ENCODE results near the gene PRODH2.

Gene PRODH2

DNA sequence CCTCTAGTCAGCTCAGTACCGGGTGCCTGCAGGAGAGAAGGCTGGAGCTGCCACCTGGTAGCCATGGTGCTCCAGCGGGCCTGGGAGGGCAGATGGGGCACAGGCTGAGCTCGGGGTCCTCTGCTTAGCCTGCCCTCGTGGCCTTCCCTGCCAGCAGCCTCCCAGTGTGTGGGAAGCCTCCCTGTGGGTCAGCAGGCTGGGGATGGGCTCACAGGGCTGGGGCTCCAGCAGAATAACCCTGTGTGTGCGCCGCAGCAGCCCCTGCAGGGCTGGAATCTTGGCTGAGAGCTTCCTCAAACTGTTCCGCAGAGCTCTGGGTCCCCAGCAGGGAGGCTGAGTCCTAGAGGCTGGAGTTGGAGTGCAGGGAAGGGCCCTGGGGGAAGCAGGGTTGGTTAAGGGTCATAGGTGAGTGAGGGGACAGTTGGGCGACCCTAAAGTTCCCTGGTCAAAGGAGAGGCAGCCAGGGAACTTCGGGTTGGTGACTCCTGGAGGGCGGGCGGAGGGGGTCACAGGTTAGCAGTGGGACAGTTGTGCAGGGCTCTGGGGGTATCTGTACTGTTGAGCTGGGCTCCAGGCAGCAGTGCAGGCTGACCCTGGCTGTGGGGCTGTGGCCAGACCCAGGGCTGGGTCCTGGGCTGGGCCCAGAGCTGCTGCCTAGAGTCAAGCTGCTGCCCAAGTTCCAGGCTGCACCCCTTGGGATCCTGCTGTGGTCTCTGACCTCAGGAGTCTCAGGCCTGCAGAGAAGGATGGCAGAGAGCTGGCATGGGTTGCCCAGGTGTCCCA lies 23.3 kb downstream of the PRODH2 start:
- H3K27me3 ChIP-seq (replicated peaks; ENCODE audit: control insufficient read depth, insufficient read depth, low read length, poor library complexity, severe bottlenecking), result no peaks in the 10 kb centered on the region
- no peaks in the 10 kb centered on the region for H3K36me3 ChIP-seq (ENCODE audit: control insufficient read depth, insufficient read depth, low read length)
- no peak overlapping the region for H3K27ac ChIP-seq (ENCODE audit: insufficient read depth, low read length, poor library complexity, severe bottlenecking)
- no peak for DNase-seq
- H3K9me3 ChIP-seq (ENCODE audit: control insufficient read depth, low read length), result no peaks in the 10 kb centered on the region
- no peak overlapping the region for H3K4me3 ChIP-seq (ENCODE audit: insufficient read depth, low read depth, low read length, poor library complexity, severe bottlenecking)
- no peaks in the 10 kb centered on the region for H3K4me1 ChIP-seq (ENCODE audit: control insufficient read depth, insufficient read depth, low read length, poor library complexity, severe bottlenecking)

GRCh38 chr19:35788205-35788960 lies 24.3 kb downstream of the PRODH2 start:
- H3K36me3 ChIP-seq (ENCODE audit: control insufficient read depth, insufficient read depth, low read length), result no peaks in the 10 kb centered on the region
- H3K9me3 ChIP-seq (ENCODE audit: control insufficient read depth, low read length), result no peaks in the 10 kb centered on the region
- no peaks in the 10 kb centered on the region for H3K27me3 ChIP-seq (replicated peaks; ENCODE audit: control insufficient read depth, insufficient read depth, low read length, poor library complexity, severe bottlenecking)
- H3K4me3 ChIP-seq (ENCODE audit: insufficient read depth, low read depth, low read length, poor library complexity, severe bottlenecking), result no peak overlapping the region
- DNase-seq, result no peak
- no peaks in the 10 kb centered on the region for H3K4me1 ChIP-seq (ENCODE audit: control insufficient read depth, insufficient read depth, low read length, poor library complexity, severe bottlenecking)
- H3K27ac ChIP-seq (ENCODE audit: insufficient read depth, low read length, poor library complexity, severe bottlenecking), result no peak overlapping the region

DNA sequence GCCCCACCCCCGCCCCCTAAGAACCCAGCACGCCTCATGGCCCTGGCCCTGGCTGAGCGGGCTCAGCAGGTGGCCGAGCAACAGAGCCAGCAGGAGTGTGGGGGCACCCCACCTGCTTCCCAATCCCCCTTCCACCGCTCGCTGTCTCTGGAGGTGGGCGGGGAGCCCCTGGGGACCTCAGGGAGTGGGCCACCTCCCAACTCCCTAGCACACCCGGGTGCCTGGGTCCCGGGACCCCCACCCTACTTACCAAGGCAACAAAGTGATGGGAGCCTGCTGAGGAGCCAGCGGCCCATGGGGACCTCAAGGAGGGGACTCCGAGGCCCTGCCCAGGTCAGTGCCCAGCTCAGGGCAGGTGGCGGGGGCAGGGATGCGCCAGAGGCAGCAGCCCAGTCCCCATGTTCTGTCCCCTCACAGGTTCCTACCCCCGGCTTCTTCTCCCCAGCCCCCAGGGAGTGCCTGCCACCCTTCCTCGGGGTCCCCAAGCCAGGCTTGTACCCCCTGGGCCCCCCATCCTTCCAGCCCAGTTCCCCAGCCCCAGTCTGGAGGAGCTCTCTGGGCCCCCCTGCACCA lies 25.3 kb downstream of the PRODH2 start:
- H3K27me3 ChIP-seq (replicated peaks; ENCODE audit: control insufficient read depth, insufficient read depth, low read length, poor library complexity, severe bottlenecking), result no peaks in the 10 kb centered on the region
- H3K27ac ChIP-seq (ENCODE audit: insufficient read depth, low read length, poor library complexity, severe bottlenecking), result no peak overlapping the region
- no peak for DNase-seq
- peaks cover 5% of the 10 kb centered on the region for H3K36me3 ChIP-seq (ENCODE audit: control insufficient read depth, insufficient read depth, low read length)
- no peak overlapping the region for H3K4me3 ChIP-seq (ENCODE audit: insufficient read depth, low read depth, low read length, poor library complexity, severe bottlenecking)
- no peaks in the 10 kb centered on the region for H3K4me1 ChIP-seq (ENCODE audit: control insufficient read depth, insufficient read depth, low read length, poor library complexity, severe bottlenecking)
- no peaks in the 10 kb centered on the region for H3K9me3 ChIP-seq (ENCODE audit: control insufficient read depth, low read length)

DNA sequence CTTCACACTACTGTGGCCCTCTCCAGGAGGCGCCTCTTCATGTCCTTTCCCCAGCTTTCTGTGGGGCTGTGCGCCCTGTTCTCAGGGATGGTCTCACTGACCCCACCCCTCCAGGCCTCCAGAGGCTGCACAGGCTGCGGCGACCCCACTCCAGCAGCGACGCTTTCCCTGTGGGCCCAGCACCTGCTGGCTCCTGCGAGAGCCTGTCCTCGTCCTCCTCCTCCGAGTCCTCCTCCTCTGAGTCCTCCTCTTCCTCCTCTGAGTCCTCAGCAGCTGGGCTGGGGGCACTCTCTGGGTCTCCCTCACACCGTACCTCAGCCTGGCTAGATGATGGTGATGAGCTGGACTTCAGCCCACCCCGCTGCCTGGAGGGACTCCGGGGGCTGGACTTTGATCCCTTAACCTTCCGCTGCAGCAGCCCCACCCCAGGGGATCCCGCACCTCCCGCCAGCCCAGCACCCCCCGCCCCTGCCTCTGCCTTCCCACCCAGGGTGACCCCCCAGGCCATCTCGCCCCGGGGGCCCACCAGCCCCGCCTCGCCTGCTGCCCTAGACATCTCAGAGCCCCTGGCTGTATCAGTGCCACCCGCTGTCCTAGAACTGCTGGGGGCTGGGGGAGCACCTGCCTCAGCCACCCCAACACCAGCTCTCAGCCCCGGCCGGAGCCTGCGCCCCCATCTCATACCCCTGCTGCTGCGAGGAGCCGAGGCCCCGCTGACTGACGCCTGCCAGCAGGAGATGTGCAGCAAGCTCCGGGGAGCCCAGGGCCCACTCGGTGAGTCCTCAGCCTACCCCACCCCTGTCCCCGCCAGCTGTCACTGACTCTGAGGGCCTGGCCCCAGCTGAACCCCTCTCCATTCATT lies 26.1 kb downstream of the PRODH2 start:
- no peaks in the 10 kb centered on the region for H3K4me1 ChIP-seq (ENCODE audit: control insufficient read depth, insufficient read depth, low read length, poor library complexity, severe bottlenecking)
- H3K27me3 ChIP-seq (replicated peaks; ENCODE audit: control insufficient read depth, insufficient read depth, low read length, poor library complexity, severe bottlenecking), result no peaks in the 10 kb centered on the region
- no peak for DNase-seq
- H3K9me3 ChIP-seq (ENCODE audit: control insufficient read depth, low read length), result no peaks in the 10 kb centered on the region
- H3K27ac ChIP-seq (ENCODE audit: insufficient read depth, low read length, poor library complexity, severe bottlenecking), result no peak overlapping the region
- no peak overlapping the region for H3K4me3 ChIP-seq (ENCODE audit: insufficient read depth, low read depth, low read length, poor library complexity, severe bottlenecking)
- H3K36me3 ChIP-seq (ENCODE audit: control insufficient read depth, insufficient read depth, low read length), result peaks cover 5% of the 10 kb centered on the region

- Histone ChIP-seq H3K4me3 (ENCODE audit: insufficient read depth, low read depth, low read length, poor library complexity, severe bottlenecking) (no peak overlapping the region), H3K36me3 (ENCODE audit: control insufficient read depth, insufficient read depth, low read length) (peaks cover 5% of the 10 kb centered on the region), H3K27ac (ENCODE audit: insufficient read depth, low read length, poor library complexity, severe bottlenecking) (no peak overlapping the region), H3K27me3 (replicated peaks; ENCODE audit: control insufficient read depth, insufficient read depth, low read length, poor library complexity, severe bottlenecking) (no peaks in the 10 kb centered on the region), H3K9me3 (ENCODE audit: control insufficient read depth, low read length) (no peaks in the 10 kb centered on the region), H3K4me1 (ENCODE audit: control insufficient read depth, insufficient read depth, low read length, poor library complexity, severe bottlenecking) (no peaks in the 10 kb centered on the region)
- no peak for DNase-seq
Measured at GRCh38 chr19:35785339-35785627, 27.4 kb downstream of the PRODH2 start.

GRCh38 chr19:35784503-35785338 lies 27.9 kb downstream of the PRODH2 start:
- Histone ChIP-seq H3K27me3 (replicated peaks; ENCODE audit: control insufficient read depth, insufficient read depth, low read length, poor library complexity, severe bottlenecking) (no peaks in the 10 kb centered on the region), H3K36me3 (ENCODE audit: control insufficient read depth, insufficient read depth, low read length) (peaks cover 5% of the 10 kb centered on the region), H3K27ac (ENCODE audit: insufficient read depth, low read length, poor library complexity, severe bottlenecking) (no peak overlapping the region), H3K9me3 (ENCODE audit: control insufficient read depth, low read length) (no peaks in the 10 kb centered on the region), H3K4me1 (ENCODE audit: control insufficient read depth, insufficient read depth, low read length, poor library complexity, severe bottlenecking) (no peaks in the 10 kb centered on the region), H3K4me3 (ENCODE audit: insufficient read depth, low read depth, low read length, poor library complexity, severe bottlenecking) (no peak overlapping the region)
- no peak for DNase-seq

- Histone ChIP-seq H3K27me3 (replicated peaks; ENCODE audit: control insufficient read depth, insufficient read depth, low read length, poor library complexity, severe bottlenecking) (no peaks in the 10 kb centered on the region), H3K4me1 (ENCODE audit: control insufficient read depth, insufficient read depth, low read length, poor library complexity, severe bottlenecking) (no peaks in the 10 kb centered on the region), H3K27ac (ENCODE audit: insufficient read depth, low read length, poor library complexity, severe bottlenecking) (no peak overlapping the region), H3K9me3 (ENCODE audit: control insufficient read depth, low read length) (no peaks in the 10 kb centered on the region), H3K4me3 (ENCODE audit: insufficient read depth, low read depth, low read length, poor library complexity, severe bottlenecking) (no peak overlapping the region), H3K36me3 (ENCODE audit: control insufficient read depth, insufficient read depth, low read length) (peaks cover 5% of the 10 kb centered on the region)
- DNase-seq, result no peak
Measured at GRCh38 chr19:35783469-35784434, 28.9 kb downstream of the PRODH2 start.

DNA sequence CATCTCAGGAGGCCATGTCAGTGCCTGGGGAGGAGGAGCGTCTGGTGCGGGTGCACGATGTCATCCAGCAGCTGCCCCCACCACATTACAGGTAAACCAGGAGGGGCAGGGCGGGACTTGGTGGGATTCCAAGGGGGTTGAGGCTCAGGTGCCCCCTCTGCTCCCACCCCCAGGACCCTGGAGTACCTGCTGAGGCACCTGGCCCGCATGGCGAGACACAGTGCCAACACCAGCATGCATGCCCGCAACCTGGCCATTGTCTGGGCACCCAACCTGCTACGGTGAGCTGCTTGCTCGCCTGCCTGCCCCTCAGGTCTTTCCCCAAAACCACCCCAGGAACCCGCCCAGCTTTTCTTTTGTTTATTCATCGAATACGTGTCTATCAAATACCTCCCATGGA lies 30.1 kb downstream of the PRODH2 start:
- H3K27me3 ChIP-seq (replicated peaks; ENCODE audit: control insufficient read depth, insufficient read depth, low read length, poor library complexity, severe bottlenecking), result no peaks in the 10 kb centered on the region
- H3K4me1 ChIP-seq (ENCODE audit: control insufficient read depth, insufficient read depth, low read length, poor library complexity, severe bottlenecking), result no peaks in the 10 kb centered on the region
- H3K27ac ChIP-seq (ENCODE audit: insufficient read depth, low read length, poor library complexity, severe bottlenecking), result no peak overlapping the region
- H3K4me3 ChIP-seq (ENCODE audit: insufficient read depth, low read depth, low read length, poor library complexity, severe bottlenecking), result no peak overlapping the region
- no peaks in the 10 kb centered on the region for H3K9me3 ChIP-seq (ENCODE audit: control insufficient read depth, low read length)
- no peak for DNase-seq
- H3K36me3 ChIP-seq (ENCODE audit: control insufficient read depth, insufficient read depth, low read length), result peaks cover 5% of the 10 kb centered on the region
